ENCODE data around the gene FAM229A. TPM values are rescaled to one million over a fixed set of nuclear protein-coding genes. Genes with fewer than 3 reads are reported as not detected.

Gene FAM229A
- total and polyA plus RNA-seq, 2 experiments from 2014 or later, result 3.6 to 4.2 TPM

DNA sequence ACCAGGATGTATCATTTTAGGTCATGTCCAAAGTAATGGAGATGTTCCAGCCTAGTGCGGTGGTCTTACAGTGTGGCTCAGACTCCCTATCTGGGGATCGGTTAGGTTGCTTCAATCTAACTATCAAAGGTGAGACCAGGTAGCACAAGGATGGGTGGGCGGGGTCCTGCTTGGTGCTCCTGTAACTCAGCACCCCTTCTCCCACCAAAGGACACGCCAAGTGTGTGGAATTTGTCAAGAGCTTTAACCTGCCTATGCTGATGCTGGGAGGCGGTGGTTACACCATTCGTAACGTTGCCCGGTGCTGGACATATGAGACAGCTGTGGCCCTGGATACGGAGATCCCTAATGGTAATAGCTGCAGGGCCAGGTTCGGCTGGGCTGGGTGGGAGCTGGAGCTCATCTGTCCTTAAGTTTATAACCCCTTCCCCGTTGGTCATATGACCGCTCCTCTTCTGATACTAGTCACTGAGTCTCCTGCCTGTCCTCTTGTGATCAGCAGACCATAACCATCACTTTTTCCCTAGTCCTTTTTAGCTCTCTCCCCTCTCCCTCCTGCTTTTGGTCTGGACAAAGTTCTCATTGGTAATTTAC is 31.6 kb downstream of the FAM229A start:
- Histone ChIP-seq H3K79me2 (replicated peaks; ENCODE audit: insufficient read depth) (peaks cover 18% of the 10 kb centered on the region), H3K4me3 (no peak overlapping the region), H3K27me3 (ENCODE audit: insufficient read depth) (no peaks in the 10 kb centered on the region), H3K9me2 (ENCODE audit: insufficient read depth) (no peaks in the 10 kb centered on the region), H3F3A (replicated peaks; ENCODE audit: low read depth) (peaks cover 35% of the 10 kb centered on the region), H2AFZ (no peak overlapping the region), H3K36me3 (ENCODE audit: insufficient read depth) (peaks cover 9% of the 10 kb centered on the region), H3K4me2 (no peak overlapping the region), H4K20me1 (replicated peaks; ENCODE audit: insufficient read depth) (peaks cover 40% of the 10 kb centered on the region), H3K27ac (ENCODE audit: low read depth) (no peak overlapping the region), H3K4me1 (ENCODE audit: insufficient read depth) (peaks cover 26% of the 10 kb centered on the region)
- Mint-ChIP-seq H3K9me3 (peaks cover 5% of the 10 kb centered on the region; the same call in 2 of the 3 replicates), H3K4me1 (peaks cover 32% of the 10 kb centered on the region), H3K36me3 (ENCODE audit: low read depth) (peaks cover 82% of the 10 kb centered on the region), H3K4me3 (no peak overlapping the region; the same call in 2 of the 3 replicates), H3K27me3 (ENCODE audit: insufficient read depth, low read depth, poor library complexity) (peaks cover 36% of the 10 kb centered on the region), H3K27ac (no peak overlapping the region)
- ATAC-seq (no peak), DNase-seq (ENCODE audit: low spot score) (no peak)
- TF ChIP-seq JUNB (IDR thresholded peaks at IDR 0.05; ENCODE audit: unreplicated experiment) (no peak), ZNF331 (CRISPR knock-in tag; IDR thresholded peaks at IDR 0.05; ENCODE audit: low read depth) (no peak), CREB1 (CRISPR knock-in tag; IDR thresholded peaks at IDR 0.05; ENCODE audit: low read depth) (no peak)

DNA sequence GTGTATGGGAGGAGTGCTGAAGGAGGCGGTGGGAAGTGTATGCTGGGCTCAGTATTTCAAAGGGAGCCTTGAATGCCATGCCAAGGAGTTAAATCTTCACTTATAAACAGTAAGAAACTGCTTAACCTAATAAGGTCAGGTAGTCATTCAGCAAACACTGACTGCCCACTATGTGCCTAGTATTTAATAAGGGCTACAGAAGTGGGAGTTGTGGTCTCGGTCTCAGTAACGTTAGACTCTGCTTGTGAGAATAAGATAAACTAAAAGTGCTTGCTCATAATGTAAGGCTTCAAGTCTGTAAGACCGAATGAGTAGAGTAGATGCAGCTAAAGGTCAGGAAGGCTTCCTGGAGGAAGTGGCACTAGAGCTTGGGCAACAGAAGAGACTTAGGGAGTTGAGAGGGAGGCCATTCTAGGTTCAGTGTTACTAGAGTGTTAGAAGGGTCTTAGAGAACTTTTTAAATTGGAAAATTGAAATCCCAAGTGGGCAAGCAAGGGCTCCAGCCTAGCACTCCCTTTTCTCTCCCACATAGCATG is 32.3 kb downstream of the FAM229A start:
- DNase-seq (ENCODE audit: low spot score) (no peak), ATAC-seq (no peak)
- H3K27ac ChIP-seq (ENCODE audit: low read depth), result no peak overlapping the region
- peaks cover 35% of the 10 kb centered on the region for H3F3A ChIP-seq (replicated peaks; ENCODE audit: low read depth)
- peaks cover 14% of the 10 kb centered on the region for H3K79me2 ChIP-seq (replicated peaks; ENCODE audit: insufficient read depth)
- H3K4me3 ChIP-seq, result no peak overlapping the region
- H2AFZ ChIP-seq, result no peak overlapping the region
- Mint-ChIP-seq H3K4me1 (peaks cover 32% of the 10 kb centered on the region), H3K4me3 (no peak overlapping the region), H3K27me3 (ENCODE audit: insufficient read depth, low read depth, poor library complexity) (peaks cover 37% of the 10 kb centered on the region), H3K27ac (no peak overlapping the region), H3K36me3 (ENCODE audit: low read depth) (peaks cover 87% of the 10 kb centered on the region), H3K9me3 (peaks cover 4% of the 10 kb centered on the region; the same call in 2 of the 3 replicates)
- H3K4me1 ChIP-seq (ENCODE audit: insufficient read depth), result peaks cover 26% of the 10 kb centered on the region
- H3K4me2 ChIP-seq, result no peak overlapping the region
- peaks cover 40% of the 10 kb centered on the region for H4K20me1 ChIP-seq (replicated peaks; ENCODE audit: insufficient read depth)
- peaks cover 9% of the 10 kb centered on the region for H3K36me3 ChIP-seq (ENCODE audit: insufficient read depth)
- H3K9me2 ChIP-seq (ENCODE audit: insufficient read depth), result no peaks in the 10 kb centered on the region
- no peaks in the 10 kb centered on the region for H3K27me3 ChIP-seq (ENCODE audit: insufficient read depth)
- TF ChIP-seq, protein P1, sequence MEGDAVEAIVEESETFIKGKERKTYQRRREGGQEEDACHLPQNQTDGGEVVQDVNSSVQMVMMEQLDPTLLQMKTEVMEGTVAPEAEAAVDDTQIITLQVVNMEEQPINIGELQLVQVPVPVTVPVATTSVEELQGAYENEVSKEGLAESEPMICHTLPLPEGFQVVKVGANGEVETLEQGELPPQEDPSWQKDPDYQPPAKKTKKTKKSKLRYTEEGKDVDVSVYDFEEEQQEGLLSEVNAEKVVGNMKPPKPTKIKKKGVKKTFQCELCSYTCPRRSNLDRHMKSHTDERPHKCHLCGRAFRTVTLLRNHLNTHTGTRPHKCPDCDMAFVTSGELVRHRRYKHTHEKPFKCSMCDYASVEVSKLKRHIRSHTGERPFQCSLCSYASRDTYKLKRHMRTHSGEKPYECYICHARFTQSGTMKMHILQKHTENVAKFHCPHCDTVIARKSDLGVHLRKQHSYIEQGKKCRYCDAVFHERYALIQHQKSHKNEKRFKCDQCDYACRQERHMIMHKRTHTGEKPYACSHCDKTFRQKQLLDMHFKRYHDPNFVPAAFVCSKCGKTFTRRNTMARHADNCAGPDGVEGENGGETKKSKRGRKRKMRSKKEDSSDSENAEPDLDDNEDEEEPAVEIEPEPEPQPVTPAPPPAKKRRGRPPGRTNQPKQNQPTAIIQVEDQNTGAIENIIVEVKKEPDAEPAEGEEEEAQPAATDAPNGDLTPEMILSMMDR (conservative IDR thresholded peaks at IDR 0.05; ENCODE audit: low read depth in 2 of 2), result no peak
- TF ChIP-seq POLR2AphosphoS5 (IDR thresholded peaks at IDR 0.05; ENCODE audit: low read depth), result no peak
- TF ChIP-seq, protein P2, sequence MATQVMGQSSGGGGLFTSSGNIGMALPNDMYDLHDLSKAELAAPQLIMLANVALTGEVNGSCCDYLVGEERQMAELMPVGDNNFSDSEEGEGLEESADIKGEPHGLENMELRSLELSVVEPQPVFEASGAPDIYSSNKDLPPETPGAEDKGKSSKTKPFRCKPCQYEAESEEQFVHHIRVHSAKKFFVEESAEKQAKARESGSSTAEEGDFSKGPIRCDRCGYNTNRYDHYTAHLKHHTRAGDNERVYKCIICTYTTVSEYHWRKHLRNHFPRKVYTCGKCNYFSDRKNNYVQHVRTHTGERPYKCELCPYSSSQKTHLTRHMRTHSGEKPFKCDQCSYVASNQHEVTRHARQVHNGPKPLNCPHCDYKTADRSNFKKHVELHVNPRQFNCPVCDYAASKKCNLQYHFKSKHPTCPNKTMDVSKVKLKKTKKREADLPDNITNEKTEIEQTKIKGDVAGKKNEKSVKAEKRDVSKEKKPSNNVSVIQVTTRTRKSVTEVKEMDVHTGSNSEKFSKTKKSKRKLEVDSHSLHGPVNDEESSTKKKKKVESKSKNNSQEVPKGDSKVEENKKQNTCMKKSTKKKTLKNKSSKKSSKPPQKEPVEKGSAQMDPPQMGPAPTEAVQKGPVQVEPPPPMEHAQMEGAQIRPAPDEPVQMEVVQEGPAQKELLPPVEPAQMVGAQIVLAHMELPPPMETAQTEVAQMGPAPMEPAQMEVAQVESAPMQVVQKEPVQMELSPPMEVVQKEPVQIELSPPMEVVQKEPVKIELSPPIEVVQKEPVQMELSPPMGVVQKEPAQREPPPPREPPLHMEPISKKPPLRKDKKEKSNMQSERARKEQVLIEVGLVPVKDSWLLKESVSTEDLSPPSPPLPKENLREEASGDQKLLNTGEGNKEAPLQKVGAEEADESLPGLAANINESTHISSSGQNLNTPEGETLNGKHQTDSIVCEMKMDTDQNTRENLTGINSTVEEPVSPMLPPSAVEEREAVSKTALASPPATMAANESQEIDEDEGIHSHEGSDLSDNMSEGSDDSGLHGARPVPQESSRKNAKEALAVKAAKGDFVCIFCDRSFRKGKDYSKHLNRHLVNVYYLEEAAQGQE (IDR thresholded peaks at IDR 0.05; ENCODE audit: unreplicated experiment), result no peak
- TF ChIP-seq NANOG (IDR thresholded peaks at IDR 0.05; ENCODE audit: borderline replicate concordance), result no peak
- no peak for TF ChIP-seq STAT1 (IDR thresholded peaks at IDR 0.05; ENCODE audit: unreplicated experiment)
- TF ChIP-seq, protein P3, sequence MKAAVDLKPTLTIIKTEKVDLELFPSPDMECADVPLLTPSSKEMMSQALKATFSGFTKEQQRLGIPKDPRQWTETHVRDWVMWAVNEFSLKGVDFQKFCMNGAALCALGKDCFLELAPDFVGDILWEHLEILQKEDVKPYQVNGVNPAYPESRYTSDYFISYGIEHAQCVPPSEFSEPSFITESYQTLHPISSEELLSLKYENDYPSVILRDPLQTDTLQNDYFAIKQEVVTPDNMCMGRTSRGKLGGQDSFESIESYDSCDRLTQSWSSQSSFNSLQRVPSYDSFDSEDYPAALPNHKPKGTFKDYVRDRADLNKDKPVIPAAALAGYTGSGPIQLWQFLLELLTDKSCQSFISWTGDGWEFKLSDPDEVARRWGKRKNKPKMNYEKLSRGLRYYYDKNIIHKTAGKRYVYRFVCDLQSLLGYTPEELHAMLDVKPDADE (IDR thresholded peaks at IDR 0.05), result no peak

Measured in GM23338 (cell line).